ENCODE measurements around the gene DNAJC21.

DNA sequence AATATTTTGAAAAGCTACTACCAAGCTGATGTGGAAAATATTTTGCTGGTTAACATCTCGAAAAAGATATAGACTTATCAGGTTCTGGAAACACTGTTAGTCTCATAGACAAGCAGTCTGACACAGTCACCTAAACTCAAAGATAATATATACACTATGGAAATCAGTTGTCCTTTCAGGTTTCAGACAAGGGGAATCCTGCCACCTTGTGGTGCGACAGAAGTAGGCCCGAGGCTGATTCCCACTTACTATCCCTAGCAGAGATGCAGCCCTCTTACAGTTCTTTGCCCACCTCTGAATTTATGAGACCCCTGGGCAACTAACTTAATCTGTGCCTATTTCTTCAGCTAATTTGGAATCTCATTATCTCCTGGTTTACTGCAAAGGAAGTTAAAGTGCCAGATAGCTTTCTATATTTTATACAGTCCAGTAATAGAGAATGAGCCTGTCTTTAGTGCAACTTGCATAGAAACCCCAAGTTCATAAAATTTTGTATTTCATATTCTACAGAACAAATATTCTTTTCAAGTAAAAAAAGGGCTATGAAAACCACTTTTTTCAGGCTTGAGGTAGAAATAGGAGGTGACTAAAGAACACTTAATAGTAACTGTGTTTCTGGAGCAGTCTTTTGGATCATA is 31.0 kb upstream of the DNAJC21 start:
- peak; percentile 85 for TF ChIP-seq CTCF (IDR thresholded peaks at IDR 0.05; ENCODE audit: low read length)
- TF ChIP-seq EZH2 (IDR thresholded peaks at IDR 0.05; ENCODE audit: borderline replicate concordance, low read length) = no peak
